HG02840 (cell line): ENCODE measurements around the gene DIPK1C.
"Not testable (repeated sequence)": the region's sequence is repeated elsewhere in the genome, so short reads cannot be mapped to it uniquely, and the experiment has no call there.

Experiments
- ATAC-seq: cut with Tn5 transposase; IDR thresholded peaks from one replicate; pipeline ENCODE4 v1.9.1; 2021; ENCODE audit warnings: mild to moderate bottlenecking, moderate library complexity, moderate number of reproducible peaks; ENCODE audit not compliant: unreplicated experiment, low FRiP score

DIPK1C gene

GRCh38 chr18:74457043-74457724, at the start of gene DIPK1C:
Gene DIPK1C, minus strand, starts transcription at chr18:74457308. Its CDS starts 49 bp downstream, at chr18:74457259.
- ATAC-seq: no peak

DNA sequence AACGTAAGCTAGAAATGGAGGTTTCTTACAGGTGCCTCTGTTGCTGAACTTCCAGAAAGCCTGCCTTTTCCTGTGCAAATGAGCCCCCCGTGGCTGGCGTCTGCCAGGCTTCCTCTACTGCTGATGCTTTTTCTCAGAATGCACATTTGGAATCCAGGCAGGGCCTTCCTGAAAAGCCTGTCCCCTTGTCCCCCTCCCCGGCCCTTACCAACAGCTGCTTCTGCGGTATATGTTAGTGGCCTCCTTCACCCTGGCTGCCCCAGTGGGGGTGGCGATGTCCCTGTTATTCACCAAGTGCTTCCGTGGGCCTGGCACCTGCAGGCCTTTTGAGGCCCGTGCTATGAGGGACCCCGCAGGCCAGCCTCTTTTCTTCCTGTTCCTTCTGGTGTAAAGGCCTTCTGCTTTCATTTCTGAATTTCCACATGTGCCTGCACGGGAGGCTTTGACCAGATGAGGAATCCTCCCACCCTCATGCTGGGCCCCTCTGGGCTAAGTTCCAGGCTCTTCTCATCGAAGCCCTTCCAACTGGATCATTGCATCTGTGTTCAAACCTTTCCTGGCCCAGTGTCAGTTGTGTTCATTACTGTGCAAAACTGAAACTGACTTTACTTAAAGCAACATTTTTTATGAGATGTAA, 49.5 kb upstream of the DIPK1C start:
- ATAC-seq: no peak

DNA sequence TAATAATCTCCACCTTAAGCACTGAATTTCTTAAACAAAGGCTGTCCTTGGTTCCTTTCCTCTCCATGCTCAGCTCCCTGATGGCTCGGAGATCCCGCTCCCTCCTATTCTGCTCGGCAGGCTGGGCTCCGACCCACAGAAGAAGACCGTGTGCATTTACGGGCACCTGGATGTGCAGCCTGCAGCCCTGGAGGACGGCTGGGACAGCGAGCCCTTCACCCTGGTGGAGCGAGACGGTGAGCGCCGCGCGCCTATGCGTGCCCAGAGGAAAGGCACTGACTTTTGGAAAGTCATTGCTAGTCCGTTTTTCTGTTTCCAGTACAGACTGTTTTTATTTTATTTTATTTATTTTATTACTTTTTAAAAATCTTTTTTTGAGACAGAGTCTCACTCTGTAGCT, 48.7 kb upstream of the DIPK1C start:
- ATAC-seq: no peak

DNA sequence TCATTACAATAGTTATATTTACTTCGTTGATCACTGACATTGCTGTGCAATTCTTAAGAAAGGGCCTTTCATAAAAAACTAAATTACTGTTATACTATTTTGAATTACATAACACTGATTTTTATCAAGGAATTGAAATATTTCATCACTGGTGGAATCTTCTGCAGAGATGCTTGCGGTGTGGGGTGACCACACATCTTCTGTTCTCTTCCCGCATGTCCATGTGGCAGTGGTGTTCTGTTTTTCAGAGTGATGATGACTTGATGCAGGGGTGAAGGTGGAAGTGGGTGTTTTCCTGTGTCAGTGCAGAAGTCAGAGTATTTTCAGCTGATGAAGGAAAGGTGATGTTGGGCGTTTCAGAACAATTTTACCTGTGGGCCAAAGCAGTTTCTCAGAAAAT, 46.0 kb upstream of the DIPK1C start:
- ATAC-seq: no peak

- no peak for ATAC-seq
Measured at GRCh38 chr18:74501386-74501785, 44.3 kb upstream of the DIPK1C start.

GRCh38 chr18:74500774-74501173, 43.7 kb upstream of the DIPK1C start:
- ATAC-seq: not testable (repeated sequence)

DNA sequence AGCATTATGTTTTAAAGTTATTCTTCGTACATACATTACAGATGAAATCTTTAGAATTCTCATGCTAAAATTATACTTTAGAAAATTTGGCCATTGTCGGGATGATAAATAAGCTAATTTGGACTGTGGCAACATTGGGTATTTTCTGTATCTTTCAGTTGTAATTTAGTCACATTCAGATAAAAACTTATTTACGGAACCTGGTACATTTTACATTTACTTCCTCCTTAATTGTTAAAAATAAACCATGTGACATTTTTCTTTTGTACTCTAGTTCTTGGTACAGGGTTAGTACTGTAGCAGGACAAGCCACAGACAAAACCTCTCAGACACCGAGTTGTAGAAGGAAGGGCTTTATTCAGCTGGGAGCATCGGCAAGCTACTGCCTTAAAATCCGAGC, 43.3 kb upstream of the DIPK1C start:
- no peak for ATAC-seq

- no peak for ATAC-seq
Measured at GRCh38 chr18:74499633-74500032, 42.5 kb upstream of the DIPK1C start.

GRCh38 chr18:74498712-74499627, 41.9 kb upstream of the DIPK1C start:
- peak; percentile 29 for ATAC-seq

GRCh38 chr18:74497778-74498177, 40.7 kb upstream of the DIPK1C start:
- no peak for ATAC-seq

DNA sequence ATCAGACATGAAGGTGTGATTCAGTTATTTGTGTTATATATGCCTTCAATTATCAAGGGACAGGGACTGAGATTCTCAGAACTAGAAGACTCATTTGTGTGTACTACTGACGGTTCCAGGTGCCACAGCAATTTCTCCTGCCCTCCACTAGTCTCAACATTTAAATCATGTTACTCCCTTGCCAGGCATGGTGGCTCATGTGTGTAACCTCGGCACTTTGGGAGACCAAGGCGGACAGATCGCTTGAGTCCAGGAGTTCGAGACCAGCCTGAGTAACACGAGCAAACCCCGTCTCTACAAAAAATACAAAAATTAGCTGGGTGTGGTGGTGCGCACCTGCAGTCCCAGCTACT, 40.2 kb upstream of the DIPK1C start:
- no peak for ATAC-seq

DNA sequence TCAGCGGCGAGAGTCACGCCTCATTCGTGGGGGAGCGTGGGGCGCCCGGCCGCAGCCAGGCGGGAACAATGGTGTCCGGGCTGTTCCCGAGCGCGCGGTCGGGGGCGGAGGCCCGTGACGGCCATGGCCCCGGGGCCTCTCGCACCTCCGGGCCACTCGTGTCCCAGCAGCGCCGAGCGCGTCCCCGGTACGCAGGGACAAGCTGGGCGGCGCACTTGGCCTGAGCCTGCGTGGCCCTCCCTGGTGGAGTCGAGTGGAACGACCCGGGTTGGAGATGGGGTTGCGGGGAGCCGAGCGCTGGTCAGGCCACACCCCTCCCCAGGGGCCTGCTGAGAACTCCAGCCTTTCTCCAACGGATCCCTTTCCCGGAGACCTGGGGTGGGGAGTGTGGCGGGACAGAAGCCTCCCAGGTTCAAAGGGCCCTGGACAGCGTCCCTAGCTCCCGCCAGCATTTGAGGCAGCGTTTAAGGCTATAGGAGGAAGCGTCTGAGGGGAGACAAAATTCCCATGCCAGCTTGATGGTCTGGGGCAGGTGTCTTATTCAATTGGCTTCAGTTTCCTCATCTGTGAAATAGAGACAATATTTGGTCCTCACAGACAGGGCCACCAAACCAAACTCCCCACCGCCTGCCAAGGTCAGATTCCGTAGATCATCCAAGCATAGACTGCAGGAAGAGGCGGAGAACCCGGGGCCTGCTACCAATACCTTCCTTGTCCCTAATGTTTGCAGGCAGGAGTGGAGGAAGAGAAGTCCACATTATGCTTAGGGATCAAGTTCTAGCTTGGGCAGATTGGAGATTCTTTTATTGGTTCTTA, 39.6 kb upstream of the DIPK1C start:
- peak; percentile 25 for ATAC-seq

DNA sequence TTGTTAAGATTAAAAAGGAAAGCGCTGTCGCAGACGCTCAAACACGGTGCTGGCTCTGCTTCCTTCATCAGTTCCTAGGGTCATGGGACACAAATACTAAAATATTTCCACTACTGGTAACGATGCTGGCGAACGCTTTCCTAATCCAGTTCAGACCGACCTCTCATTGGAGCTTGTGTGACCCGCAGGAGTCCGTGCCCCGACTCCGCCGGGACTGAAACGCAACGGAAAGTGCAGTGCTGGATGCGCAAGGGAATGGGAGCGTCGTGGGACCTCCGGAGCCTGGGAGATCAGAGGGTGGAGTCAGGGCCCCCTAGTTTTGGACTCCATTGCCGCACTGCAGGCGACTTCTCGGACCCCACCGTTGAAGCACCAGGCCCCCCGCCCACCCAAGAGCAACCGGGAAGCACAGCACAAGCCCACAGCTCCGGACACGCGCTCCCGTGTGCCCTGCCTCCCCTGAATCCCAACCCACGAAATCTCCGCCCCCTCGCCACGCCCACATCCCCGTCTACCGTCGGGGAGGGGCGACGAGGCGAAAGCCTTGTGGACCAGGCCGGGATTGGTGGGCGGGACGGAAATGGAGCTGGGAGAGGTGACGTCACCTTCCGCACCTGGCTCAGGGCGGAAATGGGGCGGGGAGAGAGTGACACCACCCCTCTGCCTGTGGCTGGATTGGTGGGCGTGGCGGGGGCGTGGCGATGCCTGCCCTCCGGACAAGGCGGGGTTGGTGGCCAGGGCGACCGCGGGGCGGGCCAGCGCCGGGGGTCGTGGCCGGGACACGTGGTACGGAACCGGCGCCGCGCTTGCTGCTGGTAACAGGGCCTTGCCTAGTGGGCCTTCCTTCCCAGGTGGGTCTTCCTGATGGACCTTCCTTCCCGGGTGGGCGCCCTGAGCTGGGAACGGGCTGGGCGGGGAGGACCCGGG, 38.7 kb upstream of the DIPK1C start, which contains the start of gene CNDP2:
TSS of gene CNDP2 (plus strand) at position 783 of the 927 bp plus-strand sequence. CDS start 3,611 bp downstream, outside the sequence.
- ATAC-seq: peak; percentile 85

GRCh38 chr18:74494514-74494913, 37.4 kb upstream of the DIPK1C start:
- no peak for ATAC-seq

DNA sequence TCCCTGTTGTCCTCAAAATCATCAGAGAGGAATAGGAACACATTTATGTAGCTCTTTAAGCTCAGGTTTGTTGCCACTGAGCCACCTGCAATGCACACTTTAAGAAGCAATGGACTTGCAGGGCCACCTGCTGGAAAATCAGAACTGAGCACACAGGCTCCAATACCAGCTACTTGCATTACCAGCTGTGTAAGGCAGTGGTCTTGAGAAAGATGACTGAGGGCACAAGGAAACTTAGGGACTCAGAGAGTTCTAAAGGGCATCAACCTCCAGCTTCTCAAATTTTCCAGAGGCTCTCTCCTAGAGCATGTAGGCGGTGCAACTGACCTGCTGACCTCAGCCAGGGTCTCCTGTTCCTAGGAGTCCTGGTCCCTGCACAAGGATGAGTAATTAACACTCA, 36.6 kb upstream of the DIPK1C start:
- ATAC-seq: no peak

- no peak for ATAC-seq
Measured at GRCh38 chr18:74492259-74492658, 35.2 kb upstream of the DIPK1C start.

GRCh38 chr18:74489676-74490075, 32.6 kb upstream of the DIPK1C start:
- no peak for ATAC-seq

DNA sequence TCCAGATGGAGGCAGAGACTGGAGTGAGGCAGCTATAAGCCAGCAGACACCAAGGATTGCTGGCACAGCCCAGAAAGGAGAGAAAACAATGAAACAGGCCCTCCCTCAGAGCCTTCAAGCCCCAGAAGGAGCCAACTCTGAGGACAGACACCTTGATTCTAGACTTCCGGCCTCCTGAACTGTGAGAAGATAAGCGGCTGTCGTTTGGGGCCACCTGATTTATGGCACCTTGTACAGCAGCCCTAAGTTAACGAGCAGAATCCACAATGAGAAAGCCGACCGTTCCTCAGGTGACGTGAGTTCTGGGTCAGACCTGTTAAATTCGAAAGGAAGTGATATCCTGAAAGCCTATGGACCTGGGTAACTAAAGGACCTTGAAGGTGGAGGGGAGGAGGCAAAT, 31.8 kb upstream of the DIPK1C start:
- no peak for ATAC-seq

- ATAC-seq: no peak
Measured at GRCh38 chr18:74488354-74488753, 31.2 kb upstream of the DIPK1C start.
